Measurements from ENCODE around the gene USP48.
A peak's percentile ranks its signal among the peaks of the same experiment; 100 is the strongest.

Gene USP48

DNA sequence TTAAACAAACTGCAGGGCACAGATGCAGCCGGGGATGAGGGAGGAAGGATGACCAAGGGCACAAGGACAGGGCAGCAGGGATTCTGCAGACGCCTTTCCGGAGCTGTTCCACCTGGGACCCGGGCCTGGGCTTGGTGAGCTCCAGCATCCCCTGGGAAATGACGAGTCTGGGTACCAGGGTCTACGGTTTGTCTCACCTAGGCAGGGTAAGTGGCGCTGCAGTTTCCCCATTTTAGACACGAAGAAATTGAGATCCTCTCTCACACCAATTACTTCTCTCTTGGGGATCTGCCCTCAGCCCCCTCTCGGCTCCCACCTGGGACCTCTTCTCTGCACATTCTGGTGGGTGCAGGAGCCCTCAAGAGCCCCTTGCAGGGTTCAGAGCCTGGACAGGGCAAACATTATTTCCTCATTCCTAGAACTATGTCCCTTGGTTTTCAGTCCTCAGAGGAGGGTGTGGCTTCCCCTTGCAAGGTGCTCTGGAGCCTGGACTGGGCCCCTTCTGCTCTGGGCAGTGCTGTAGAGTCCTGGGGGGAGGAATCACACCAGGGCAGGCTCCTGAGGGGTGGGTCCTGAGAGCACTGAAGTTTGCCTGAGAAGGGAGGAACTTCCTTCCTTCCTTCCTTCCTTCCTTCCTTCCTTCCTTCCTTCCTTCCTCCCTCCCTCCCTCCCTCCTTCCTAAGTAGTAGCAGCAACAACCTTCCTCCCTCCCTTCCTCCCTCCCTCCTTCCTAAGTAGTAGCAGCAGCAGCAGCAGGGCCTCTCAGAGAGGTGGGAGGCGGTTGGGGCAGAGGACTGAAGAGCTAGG lies 129.8 kb downstream of the USP48 start:
- DNase-seq (ENCODE audit: low spot score), result no peak

DNA sequence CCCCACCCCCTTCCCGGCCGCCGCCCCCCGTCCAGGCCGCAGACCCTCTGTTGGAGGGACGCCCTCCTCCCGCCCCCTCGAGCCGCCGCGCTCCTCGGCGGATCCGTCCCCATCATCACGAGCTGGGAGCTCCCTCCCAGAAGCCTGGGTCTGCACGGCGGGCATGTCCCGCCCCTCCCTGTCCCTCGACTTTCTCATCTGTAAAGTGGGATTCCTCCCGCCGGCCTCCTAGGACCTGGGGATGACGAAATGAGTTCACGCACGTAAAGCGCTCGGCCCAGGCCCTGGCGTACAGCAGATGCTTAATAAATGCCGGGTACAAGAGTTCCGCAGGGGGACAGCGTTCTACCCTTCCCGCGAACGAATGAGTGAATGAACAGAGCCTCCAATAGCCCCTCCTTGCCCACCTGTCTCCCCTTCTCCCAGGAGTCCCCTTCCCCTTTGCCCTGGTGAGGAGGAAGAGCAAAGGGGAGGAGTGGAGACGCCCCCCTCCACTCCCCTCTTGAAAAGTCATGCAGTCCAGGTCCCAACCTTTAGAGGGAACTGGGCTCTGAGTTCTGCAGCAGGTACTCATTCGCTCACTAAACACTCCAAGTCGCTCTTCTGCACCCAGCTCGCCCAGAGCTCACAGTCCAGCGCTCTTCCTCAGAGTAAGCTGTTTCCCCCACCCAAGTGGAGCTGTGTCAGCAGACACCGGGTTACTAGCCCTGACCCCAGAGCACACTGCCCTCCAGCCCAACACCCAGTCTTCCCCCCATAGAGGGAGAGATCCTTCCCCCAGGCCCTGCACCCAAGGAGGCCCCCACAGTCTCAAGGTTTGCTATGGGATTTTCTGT lies 130.6 kb downstream of the USP48 start:
- DNase-seq (ENCODE audit: low spot score), result no peak

GRCh38 chr1:21651214-21652042 lies 131.5 kb downstream of the USP48 start:
- DNase-seq (ENCODE audit: low spot score), result no peak

DNA sequence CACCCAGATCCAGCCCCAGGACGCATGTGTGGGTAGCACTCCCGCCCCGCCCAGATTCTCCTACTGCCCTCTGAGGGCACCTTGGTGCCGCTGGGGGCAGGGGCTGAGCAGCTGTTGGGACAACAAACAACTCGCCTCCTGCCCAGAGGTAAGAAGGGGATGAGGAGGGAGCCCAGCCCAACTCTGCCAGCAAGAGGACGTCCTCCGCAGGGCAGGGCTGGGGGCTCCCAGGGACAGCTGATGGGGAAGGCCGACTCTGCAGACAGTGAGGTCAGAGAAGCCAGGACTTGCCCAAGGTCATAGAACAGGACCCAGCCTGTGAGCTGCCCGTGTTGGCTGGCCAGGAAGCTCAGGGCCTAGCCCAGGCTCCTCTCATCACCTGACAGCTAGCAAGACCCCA lies 132.5 kb downstream of the USP48 start:
- DNase-seq (ENCODE audit: low spot score), result no peak

DNA sequence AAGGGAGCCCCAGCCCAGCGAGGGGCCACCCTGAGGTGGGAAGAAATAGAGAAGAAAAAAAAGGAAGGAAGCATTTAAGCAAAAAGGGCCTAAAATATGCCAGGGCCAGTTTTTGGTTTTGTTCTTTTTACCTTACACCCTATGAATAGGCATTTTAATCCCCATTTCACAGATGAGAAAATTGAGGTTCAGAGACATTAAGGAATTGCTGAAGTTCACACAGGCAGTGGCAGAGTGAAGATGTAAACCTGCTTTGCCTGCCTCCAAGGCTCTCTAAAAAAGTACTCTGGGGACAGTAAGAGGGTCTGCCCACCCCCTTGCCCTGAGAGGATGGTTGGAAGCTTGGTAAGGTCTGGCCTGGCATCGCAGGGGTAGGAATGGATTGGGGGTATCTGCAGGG lies 133.6 kb downstream of the USP48 start:
- DNase-seq (ENCODE audit: low spot score), result no peak

DNA sequence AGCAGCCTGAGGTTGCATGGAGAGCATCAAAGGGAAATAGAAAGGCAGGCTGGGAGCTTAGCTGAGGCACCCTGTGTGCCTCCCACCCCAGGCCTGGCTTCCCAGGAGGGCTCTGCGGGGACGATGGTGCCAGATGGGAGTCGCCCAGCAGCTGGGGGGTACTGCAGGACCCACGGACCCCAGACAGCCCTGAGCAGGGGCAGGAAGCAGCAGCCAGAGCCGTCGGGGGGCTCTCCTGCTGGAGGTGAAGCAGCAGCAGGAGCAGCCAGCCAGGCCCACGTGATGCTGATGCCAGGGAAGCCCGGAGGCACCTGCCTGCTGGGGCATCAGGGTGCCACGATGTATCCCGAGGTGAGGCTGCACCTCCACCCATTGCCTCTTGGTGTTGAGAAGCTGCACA lies 134.2 kb downstream of the USP48 start:
- no peak for DNase-seq (ENCODE audit: low spot score)

GRCh38 chr1:21648352-21648730 lies 134.6 kb downstream of the USP48 start:
- DNase-seq (ENCODE audit: low spot score), result no peak

- DNase-seq (ENCODE audit: low spot score), result peak; percentile 53
Observed at GRCh38 chr1:21647431-21648351, 135.3 kb downstream of the USP48 start.

GRCh38 chr1:21645550-21645949 lies 137.4 kb downstream of the USP48 start:
- DNase-seq (ENCODE audit: low spot score), result no peak

DNA sequence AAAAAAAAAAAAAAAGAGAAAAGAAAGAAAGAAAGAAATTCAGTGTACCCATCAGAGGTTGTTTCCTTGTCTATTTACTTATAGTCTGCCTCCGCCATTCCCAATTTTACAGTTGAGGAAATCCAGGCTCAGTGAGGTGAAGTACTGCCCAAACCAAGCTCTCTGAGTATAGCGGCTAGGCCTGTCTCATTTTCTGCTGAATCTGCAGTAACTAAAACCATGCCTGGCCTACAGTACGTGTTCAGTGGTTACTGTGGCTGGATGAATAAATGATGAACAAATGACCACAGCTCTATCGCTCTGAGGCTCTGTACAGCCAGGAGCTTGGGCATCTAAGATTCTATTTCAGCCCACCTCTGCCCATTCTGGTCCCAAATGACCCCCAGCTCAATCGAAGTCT lies 138.0 kb downstream of the USP48 start:
- DNase-seq (ENCODE audit: low spot score), result no peak

- no peak for DNase-seq (ENCODE audit: low spot score)
Observed at GRCh38 chr1:21644348-21644747, 138.6 kb downstream of the USP48 start.

DNA sequence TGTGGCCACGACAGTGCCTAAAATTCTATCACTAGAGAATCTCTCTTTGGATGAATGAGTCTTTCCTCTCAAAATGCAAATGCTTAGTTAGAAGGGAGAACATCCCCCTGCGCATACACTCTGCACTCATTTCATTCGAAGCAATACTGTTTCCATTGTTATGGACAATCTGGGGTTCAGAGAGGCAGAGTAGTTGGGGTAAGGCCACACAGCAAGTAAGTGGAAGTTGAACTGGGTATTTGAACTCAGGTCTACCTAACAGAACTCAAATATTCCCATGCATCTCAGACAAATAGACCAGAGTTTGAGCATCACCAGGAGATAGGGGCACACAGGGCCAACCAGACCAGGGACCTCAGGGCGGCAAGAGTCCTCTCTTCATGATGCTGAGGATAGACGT lies 139.3 kb downstream of the USP48 start:
- DNase-seq (ENCODE audit: low spot score), result no peak

DNA sequence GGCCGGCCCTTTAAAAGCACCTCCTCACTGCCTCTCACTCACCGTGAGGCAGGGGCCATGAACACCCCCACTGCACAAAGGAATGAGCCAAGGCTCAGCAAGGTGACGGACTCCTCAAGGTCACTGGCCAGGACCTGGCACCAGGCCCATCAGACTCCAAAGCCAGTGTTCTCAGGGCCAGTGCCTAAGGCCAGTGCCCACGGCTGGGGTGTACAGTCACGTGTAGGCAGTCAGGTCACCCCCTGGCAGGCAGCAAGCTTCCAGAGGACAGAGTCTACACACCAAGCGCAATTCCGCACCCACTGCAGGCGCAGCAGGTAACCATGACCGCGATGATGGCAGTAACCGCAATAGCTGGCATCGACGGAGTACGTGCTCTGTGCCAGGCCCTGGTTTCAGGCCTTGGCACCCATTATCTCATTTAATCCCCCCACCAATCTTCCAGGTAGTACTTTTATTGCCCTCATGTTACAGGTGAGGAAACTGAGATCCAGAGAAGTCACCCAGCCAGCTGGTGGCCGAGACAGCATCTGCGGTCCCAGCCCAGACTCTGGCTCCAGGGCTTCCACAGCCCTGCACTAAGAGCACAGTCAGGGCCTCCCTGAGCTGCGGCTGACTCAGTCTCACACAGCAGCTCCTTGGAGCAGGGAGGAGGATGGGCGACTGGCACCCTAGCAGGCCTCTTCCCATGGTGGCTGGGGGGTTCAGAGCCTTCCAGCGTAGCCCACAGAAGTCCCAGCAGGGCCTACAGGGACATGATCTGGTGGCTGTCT lies 140.8 kb downstream of the USP48 start:
- no peak for DNase-seq (ENCODE audit: low spot score)

GRCh38 chr1:21641537-21641936 lies 141.4 kb downstream of the USP48 start:
- no peak for DNase-seq (ENCODE audit: low spot score)

- no peak for DNase-seq (ENCODE audit: low spot score)
Observed at GRCh38 chr1:21641076-21641475, 141.9 kb downstream of the USP48 start.

DNA sequence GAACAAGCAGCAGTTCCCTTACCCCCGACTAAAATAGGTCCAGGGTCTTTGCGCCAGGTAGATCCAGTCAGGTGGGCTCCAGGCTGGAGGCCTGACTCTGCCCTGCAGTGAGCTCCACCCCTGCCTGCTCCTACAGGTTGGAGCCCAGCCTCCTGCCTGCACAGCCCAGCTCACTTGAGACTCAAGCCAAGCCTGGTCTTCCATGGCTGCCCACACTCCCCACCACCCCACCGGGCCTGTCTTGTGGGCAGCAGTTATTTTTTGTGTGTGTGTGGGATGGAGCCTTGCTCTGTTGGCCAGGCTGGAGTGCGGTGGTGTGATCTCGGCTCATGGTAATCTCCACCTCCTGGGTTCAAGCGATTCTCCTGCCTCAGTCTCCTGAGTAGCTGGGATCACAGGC lies 142.3 kb downstream of the USP48 start:
- DNase-seq (ENCODE audit: low spot score), result no peak

- no peak for DNase-seq (ENCODE audit: low spot score)
Observed at GRCh38 chr1:21639594-21640041, 143.3 kb downstream of the USP48 start.

GRCh38 chr1:21638531-21639341 lies 144.2 kb downstream of the USP48 start:
- DNase-seq (ENCODE audit: low spot score), result no peak

DNA sequence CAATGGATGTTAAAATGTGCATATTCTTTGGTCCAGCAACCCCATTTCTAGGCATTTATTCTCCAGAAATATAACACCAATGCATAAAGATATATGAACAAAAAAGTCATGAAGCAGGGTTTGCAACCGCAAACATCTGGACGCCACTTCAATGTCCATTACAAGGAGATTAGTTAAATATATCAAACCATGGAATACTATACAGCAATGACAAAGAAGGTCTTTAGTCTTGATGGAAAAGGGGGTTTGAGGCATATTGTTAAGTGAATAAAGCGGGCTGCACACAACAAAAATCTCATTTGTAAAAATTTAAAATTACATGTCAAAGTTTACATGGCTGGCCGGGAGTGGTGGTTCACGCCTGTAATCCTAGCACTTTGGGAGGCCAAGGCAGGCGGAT lies 145.4 kb downstream of the USP48 start:
- DNase-seq (ENCODE audit: low spot score), result no peak

DNA sequence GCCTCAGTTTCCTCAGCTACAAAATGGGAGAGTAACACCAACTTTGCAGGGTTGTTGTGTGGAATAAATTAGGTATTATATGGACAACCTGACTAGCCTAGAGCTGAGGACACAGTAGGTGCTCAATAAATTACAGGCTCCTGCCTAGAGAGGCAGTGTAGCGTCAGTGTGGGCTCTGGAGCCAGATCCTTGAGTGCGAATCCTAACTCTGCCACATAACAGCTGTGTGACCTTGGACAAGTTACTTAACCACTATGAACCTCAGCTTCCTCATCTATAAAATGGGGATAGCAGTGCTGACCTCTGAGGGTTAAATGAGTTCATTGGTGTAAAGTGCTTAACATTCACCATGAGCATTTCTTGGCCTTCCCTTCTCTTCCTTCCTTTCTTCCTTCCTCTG lies 146.9 kb downstream of the USP48 start:
- no peak for DNase-seq (ENCODE audit: low spot score)
